ENCODE data around the gene CRYGN.

CRYGN gene

DNA sequence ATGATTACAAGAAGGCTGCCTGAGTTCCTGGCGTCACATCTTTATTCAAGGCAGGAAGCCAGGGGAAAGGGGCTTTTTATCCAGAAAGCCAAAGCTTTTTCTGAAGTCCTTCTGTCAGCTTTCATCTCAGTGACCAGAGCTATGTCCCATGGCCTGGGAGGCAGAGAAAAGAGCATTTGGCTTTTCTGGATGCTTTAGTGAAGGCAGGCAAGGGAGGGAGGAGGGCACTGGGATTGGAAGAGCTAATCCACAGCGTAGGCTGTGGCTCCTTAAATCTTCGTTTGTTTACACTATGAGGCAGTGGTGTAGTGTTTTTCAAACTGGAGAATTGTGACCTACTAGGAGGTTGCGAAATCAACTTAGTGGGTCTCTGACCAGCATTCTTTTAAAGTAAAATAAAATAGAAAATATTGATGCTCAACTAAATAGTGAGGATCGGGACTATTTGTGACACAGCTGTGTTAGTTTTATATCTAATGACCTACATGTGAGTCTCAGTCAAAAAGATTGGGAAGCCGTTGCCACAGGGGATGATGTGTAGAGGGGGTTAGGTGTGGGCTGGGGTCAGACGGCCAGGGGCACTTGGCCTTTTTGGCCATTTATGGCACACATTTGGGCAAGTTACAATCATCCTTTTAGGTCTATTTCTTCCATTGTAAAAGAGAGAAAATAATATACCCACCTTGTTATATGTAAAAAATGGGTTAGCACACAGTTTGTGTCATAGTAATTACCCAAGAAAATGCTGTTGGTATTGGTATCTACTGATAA lies 14.1 kb downstream of the CRYGN start:
- DNase-seq = no peak

DNA sequence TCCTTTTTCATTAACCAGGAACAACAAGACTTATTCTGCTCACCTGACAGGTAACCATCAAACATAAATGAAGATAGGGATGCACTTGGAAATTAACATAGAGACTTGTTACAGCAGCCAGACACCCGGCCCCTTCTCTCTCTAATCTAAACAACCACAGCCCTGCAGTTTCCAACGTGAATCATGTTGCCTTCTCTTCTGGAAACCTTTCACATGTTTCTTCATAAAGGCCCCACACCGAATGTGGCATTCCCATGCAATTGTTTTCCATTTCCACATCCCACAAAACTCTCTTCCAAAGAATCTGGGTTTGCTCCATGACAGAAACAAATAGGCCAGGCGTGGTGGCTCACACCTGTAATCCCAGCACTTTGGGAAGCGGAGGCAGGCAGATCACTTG lies 15.1 kb downstream of the CRYGN start:
- DNase-seq = no peak

DNA sequence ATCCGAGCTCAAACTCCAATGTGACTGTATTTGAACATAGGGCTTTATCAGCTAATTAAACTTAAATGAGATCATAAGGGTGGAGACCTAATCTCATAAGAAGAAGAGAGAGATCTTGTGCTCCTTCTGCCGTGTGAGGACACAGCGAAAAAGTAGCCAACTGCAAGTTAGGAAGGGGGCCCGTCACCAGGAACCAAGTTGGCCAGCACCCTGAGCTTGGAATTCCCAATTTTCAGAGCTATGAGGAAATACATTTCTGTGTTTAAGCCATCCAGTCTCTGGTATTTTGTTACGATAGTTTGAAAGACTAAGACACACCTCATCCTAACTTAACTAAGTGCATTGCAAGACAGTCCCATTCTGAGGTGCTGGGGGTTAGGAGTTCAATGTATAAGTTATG lies 16.0 kb downstream of the CRYGN start:
- DNase-seq = no peak

DNA sequence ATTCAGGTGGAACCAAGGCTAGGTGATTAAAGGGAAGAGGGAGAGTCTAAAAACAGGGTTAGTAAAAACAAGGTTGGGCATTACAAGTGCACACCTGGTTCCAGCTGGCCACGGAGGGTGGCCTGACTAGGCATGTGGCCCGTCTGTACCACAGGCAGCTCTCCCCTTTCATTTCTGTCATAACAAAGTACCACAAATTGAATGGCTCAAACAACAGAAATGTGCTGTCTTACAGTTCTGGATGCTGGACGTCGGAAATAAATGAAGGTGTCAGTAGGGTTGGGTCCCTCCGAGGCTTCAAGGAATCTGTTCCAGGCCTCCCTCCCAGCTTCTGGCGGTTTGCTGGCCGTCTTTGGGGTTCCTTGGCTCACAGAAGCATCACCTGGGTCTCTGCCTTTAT lies 16.7 kb downstream of the CRYGN start:
- DNase-seq = no peak

DNA sequence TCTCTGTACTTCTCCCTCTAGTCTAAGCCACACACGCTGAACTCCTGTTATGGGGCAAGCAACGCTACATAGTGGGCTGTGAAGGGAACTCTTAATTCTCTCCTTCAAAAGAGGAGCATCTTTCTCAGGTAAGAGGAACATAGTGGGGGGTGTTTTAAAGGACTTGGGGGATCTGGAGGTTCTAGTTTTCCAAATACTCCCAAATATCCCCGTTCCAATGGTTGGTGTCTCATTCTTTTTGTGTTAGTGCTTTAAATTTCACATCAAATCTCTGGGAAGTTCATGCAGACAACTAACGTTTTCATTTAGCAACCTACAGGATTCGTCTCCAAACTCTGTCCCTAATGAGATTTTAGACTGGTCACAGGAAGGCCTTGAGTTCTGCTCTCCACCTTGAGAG lies 17.7 kb downstream of the CRYGN start:
- DNase-seq = no peak

DNA sequence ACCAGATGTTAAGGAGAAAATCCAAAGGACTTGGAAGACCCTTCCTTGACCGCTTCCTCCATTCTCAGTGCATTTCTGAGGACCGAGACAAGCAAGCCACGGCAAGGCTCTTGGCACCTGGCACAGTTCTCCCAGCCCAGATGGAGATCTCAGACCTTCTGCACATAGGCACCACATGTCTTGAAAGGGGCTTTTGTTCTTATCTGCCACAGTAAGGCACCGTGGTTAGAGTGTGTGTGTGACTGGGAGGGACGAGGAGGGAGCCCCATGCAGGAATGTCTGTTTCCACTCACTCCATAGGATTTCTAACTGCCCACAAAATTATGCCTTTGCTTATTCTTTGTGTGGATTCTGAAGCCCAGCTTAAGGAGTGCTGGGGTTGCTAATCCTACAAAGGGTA lies 19.8 kb downstream of the CRYGN start:
- DNase-seq = no peak

DNA sequence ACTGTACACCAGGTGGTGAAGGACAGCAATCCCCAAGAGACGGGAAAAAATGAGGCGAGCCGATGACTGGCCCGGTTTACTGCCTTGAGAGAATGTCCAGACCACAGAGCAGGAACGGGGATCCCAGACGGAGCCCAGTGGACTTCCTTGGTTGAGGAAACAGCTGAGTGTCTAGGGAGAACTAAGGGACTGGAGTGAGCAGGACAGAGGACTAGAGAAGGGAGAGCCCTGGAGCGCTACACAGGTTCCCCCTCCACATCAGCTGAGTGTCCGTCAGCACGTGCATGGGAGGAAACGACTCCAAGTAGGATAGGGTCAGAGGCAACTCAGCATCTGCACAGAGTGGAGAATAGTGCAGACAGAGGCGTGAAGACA lies 23.0 kb downstream of the CRYGN start:
- no peak for DNase-seq

DNA sequence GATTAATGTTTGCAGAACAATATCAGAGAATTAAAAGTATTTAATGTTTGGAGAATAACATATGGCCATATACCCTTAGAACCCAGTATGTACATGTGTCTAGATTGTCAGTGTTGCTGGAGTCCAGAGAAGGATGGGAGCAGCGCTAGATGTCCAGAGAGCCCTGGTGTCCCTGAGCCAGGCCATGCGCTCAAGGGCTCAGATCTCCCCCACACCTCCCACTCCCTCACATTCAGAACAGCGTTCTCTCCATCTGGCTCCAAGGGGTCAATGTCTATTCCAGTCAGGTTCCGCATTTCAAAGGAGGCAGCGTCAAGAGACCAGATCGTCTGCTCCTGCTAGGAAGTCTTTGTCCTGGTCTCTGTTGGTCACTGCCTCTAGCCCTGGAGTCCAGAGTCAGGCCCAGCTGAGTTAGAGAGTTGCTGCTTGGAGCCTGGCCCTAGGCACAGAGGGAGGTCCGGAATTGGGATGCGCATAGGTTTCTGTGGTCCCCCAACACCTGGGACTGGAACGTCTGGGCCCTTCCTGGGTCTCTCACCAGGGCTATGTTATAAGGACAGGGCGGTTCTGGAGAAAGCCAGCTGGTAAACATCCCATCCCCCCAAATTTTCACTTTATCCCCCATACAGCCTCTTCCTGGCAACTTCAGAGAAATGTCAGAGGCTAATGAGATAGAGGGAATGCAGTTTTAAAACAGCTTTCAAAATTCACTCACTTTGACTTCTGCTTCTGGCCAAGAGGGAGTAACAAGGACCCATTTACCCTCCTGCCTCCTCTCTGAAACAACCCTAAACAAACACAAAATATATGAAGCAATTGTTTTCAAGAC lies 23.6 kb downstream of the CRYGN start:
- DNase-seq = no peak

DNA sequence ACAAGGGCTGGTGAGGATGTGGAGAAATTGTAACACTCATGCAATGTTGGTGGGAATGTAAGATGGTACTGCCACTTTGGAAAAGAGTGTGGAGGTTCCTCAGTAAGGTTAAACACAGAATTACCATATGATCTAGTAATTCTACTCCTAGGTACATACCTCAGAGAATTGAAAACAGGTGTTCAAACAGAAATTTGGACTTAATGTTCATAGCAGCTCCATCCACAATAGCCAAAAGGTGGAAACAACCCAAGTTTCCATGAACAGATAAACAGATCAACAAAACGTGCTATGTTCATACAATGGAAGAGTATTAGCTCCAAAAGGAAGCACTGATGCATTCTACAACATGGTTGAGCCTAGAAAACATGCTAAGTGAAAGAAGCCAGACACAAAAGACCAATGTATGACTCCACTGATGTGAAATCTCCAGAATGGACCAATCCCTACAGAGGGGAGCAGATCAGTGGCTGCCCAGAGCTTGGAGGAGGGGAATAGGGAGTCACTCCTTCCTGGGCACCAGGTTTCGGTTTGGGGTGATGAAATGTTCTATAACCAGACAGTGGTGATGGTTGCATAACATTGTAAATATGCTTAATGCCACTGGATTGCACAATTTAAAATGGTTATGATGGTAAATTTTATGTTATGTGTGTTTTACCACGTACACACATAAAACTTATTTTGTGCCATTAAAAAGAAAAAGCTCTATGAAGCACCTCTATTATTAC lies 24.4 kb downstream of the CRYGN start:
- no peak for DNase-seq

DNA sequence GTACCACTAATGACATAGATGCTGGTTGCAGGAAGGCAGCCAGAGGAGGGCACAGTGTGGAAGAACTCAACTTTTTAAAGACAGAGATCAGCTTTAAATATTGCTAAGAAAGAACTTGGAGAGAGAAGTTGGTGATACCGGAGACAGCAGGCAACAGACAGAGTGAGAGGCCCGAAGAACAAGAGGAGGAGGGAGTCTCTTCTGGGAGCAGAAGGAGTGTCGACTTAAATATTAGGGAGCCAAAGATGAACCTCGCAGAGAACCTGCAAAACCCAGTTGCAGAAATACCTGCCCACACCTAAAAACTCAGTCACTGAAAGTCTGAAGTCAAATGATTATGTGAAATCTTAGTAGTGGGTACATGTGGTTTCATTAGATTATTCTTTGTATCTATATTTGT lies 26.7 kb downstream of the CRYGN start:
- DNase-seq = no peak

DNA sequence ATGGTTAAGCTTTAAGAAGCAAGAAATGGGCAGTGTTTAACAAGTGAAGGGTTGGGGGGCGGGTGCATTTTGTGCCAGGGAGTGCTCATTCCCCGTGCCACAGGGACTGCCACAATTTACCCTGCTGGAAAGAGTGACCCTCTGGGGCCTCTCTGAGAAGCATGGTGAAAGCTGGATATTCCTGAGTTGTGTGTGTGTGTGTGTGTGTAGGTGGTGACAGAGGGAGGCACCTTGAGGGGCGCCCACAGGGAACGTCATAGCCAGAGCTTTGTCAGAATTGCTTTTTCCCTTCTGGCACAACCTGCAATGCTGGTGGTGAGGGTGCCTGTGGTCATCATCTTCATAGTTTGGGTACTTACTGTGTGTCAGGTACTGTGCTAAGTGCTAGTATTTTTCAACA lies 27.6 kb downstream of the CRYGN start:
- DNase-seq = no peak

DNA sequence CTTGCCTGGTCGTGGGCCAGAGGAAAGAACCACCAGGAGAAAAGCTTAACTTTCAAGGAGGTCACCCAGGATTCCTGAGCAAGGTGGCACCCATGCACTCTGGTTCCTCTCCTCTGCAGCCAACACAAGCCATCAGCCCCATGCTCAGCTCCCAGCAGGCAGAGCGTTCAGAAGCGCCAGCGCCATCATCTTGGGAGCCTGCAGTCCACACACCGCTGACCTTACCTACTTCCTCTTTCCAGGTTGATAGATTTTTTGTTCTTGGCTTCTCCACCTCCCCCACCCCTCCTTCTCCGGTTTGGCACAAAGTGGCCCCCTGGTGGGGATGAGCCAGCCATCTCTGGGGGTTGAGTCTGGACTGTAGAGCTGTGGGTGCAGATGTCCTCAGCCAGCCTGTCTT lies 28.4 kb downstream of the CRYGN start:
- DNase-seq = no peak

DNA sequence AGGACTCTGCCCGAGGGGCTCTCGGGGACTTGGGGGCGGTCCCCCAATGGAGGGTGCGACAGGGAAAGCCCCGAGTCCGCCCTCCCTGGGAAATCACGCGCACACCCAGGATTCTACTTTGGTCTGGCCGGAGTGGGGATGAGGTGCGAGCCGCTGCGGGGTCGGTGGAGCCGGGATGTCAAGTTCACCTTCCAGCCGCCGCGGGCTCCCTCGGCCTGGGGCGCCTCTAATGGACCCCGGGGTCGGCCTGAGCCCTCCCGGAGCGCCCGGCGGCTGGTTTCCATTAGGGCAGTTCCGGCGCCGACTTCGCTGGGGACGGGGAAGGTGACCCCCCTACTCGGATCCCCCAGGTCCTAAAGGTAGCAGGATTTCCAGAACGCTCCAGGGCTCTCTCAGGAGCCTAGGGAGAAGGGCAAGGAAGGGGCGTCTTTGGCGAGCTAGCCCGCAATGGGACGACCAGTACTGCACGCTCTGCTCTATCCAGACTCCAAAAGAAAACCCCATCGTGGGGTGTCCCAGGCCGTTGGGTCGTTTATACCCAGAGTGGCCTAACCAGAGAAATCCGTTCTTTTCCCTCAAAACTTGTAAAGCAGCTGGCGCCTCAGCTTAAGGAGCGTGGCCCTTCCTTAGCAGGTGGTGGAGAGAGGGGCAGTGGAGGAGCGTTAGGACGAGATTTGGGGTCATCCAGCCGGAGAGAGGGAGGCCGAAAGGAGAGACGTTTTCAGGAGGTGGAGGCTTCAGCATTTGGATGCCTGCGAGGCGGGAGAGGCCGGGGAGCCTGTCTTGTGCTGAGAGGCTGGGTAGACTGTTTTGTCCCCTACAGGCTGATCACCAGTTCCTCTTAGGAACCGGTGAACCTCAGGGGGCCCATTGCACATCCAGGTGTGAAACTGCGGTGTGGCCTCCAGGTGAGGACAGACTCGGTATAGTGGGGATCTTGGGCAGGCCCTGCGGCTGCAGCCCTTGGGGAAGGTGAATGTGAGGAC lies 29.2 kb downstream of the CRYGN start:
- DNase-seq = no peak

DNA sequence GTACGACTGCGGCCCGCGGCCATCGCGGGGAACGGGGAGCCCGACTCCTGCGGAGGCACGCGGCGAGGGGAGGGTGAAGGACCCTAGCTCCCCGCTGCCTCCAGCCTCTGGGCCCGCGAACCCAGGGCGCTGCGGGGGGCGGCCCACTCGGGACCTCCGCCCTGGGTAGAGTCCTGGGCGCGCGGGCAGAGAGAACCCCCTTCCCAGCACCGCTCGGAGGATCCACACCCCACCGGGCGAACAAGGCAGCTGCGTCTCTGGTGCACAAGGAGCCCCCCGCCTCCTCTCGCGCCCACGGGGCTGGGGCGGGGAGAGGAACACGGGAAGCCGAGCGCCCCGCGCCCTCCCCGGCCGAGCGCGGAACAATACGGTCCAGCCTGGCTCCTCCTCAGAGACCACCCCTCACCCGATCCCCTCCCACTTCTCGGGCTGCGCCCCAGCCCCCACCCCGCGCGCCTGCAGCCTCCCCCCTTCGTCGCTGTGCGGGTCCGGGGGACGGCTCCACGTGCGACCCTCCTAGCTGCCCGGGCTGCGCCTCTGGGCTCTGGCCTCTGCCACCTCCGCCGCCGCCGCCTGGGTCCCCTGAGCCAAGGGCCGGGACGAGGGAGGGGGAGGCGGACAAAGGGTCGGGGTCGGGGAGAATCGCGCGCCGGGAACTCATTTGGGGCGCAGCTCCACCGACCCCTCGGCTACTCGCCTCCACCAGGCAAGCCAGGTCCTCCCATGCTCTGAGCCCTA lies 30.1 kb downstream of the CRYGN start, which contains the start of gene WDR86:
Gene WDR86, minus strand, starts transcription at position 372 of the 738 bp plus-strand sequence. CDS start 449 bp downstream, outside the sequence.
- DNase-seq = no peak

DNA sequence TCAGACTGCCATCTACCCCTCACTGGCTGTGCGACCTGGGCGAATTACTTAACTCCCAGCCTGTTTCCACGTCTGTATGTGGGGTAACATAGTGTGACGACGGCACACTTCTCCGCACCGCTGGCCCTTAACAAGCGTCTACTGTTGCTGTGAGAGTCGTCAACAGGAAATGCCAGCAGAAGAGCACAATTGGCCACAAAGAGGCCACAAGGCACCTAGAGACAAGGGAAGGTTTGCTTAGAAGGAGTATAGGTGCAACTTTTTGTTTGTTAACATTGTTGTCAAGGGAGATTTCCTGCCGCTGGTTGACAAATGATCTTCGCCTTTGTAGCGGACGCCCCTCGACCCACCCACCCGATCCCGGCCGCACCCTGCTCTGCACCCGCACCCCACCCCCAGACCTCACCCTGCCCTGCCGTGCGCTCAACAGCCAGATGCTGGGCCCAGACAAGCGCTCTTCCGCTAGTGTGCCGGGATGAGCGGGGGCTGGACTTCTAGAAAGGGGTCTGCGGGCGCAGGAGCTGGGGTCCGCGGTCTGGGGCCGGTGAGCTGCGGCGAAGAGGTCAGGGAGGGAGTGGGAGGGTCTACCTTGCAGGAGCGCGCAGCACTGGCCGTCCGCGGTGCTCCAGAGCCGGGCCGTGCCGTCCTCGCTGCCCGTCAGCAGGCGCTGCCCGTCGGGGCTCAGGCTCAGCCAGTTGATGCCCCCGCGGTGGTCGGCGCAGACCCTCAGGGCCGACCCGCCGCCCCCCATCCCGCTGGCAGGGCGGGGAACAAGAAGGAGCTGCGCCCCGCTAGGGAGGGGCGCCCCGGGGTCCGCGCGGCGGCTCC lies 30.9 kb downstream of the CRYGN start:
- DNase-seq = no peak

DNA sequence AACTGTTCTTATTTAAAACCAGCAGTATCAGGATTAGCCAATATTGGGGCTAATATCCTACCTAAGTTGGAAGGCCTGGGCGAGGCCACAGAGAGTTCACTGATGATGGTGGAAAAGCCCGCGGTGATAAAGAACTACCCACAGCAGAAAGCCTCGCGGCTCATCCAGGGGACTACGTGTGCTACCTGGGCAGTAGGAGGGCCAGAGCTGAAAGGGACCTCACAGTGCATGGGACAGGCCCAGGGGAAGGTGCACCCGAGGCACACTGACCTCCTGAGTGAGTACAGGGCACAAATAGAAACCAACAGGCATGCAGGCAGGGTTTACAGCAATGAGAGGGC lies 31.5 kb downstream of the CRYGN start:
- no peak for DNase-seq

DNA sequence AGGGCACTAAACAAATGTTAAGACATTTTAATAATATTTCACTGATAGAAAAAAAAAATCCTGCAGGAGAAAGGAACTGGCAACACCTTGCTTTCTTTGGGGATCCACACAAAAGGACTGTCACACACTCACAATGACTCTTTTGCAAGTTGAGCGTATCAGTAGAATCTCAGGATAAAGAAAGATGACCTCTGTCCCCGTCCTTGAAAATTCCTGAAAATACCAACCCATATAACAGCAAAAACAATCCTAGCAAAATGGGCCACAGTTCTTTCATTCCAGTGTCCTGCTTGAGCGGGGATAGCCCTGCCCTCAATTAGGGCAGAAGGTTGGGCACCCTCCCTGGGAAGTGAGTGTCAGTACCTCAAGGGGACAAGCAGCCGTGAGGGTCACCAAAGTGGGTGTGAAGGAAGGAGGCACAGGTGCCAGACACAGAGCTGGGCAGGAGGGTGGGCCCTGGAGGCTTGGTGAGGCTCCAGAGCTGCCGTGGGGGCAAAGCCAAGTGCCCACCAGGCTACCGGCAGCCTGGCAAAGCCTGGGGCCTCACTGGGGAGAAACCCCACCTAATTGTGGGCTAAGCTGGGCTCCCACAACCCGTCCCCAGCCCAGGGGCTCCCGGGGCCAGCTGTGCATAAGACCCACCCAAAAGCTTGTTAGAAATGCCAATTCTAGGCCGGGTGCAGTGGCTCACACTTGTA lies 32.9 kb downstream of the CRYGN start:
- no peak for DNase-seq

DNA sequence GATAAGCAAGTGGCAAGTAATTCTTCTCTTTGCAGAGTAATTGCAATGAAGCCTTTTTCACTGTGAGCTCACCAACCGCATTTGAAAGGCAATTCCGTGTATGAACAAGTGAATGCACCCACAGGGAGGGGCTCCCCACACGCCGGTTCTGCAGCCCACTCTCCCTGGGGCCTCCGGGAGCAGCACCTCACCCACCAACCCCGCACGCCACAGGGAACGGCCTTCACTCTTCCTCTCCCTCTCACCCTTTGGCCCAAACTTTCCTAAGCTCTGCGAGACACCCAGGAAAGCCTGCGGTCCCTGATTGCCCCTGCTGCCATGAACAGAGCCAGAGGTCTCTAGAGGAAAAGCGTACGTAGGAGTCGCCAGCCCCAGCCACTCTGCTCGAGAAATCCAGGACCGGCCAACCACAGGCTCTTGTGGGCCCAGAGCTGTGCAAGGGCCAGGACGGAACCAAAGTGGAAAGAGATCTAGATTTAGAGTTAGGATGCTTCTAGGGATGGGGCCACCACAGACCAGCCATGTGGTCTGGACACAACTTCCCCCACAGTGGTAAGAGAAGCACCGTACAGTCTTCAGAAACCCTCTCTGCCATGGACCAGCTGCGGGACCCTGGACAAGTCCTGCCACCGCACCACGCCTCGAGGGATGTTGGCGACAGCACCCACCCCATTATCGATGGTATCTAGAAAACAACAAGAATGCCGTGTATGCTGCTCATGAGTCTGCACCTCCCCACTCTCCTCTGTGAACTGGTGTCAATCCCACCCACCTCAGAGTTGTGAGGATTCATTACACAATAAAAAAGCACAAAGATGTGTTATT lies 33.7 kb downstream of the CRYGN start:
- no peak for DNase-seq

DNA sequence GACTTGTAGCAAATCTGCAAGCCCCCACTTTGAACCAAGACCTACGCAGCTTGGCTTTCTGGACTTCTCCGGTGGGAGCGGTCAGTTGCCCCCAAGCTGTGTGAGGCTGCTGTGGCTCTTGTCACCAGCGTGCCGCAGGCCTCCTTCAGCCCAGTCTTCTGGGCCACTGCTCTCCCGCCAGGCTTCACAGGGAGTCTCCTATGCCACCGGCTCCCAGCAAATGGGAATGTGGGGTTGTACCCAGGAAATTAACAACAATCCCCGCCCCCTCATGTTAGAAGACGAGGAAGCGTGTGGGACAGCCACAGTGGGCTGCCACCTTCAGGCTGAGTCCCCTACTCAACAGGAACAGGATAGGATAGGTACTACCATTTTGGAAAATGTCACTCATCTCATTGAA lies 34.4 kb downstream of the CRYGN start:
- no peak for DNase-seq
